Ishikawa (cell line): Measurements from ENCODE around the gene SNX27.

ENCODE experiments used
- EP300 ChIP-seq: IDR thresholded peaks from 2 replicates; pipeline ENCODE4 v1.6.1; 2012; ENCODE audit warnings: borderline replicate concordance
- RAD21 ChIP-seq: IDR thresholded peaks from 2 replicates; pipeline ENCODE4 v1.6.1; 2012; ENCODE audit warnings: low read depth
- TF ChIP-seq, protein P1 (sequence below): IDR thresholded peaks from 2 replicates; pipeline ENCODE4 v1.6.1; 2012
- TF ChIP-seq, protein P2 (sequence below): IDR thresholded peaks from 2 replicates; pipeline ENCODE4 v1.6.1; 2012; ENCODE audit warnings: low read depth, mild to moderate bottlenecking

DNA sequence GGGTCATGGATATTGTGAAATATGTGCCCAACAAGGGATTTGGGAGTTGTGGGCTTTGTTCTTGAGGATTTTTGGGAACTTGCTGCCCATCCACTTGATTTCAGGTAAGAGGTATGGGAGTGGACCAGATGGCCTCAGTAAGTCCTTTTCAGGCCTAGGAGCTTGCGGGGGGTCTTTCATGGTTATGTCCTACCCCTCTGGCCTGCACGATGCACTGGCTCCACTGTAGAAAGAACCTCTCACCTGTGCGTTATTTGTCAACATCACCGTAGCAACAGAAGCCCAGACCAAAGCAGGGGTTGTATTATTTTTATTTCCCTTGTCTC is 118.1 kb downstream of the SNX27 start:
- TF ChIP-seq RAD21 = no peak
- no peak for TF ChIP-seq EP300
- TF ChIP-seq, protein P1, sequence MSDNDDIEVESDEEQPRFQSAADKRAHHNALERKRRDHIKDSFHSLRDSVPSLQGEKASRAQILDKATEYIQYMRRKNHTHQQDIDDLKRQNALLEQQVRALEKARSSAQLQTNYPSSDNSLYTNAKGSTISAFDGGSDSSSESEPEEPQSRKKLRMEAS = no peak
- TF ChIP-seq, protein P2, sequence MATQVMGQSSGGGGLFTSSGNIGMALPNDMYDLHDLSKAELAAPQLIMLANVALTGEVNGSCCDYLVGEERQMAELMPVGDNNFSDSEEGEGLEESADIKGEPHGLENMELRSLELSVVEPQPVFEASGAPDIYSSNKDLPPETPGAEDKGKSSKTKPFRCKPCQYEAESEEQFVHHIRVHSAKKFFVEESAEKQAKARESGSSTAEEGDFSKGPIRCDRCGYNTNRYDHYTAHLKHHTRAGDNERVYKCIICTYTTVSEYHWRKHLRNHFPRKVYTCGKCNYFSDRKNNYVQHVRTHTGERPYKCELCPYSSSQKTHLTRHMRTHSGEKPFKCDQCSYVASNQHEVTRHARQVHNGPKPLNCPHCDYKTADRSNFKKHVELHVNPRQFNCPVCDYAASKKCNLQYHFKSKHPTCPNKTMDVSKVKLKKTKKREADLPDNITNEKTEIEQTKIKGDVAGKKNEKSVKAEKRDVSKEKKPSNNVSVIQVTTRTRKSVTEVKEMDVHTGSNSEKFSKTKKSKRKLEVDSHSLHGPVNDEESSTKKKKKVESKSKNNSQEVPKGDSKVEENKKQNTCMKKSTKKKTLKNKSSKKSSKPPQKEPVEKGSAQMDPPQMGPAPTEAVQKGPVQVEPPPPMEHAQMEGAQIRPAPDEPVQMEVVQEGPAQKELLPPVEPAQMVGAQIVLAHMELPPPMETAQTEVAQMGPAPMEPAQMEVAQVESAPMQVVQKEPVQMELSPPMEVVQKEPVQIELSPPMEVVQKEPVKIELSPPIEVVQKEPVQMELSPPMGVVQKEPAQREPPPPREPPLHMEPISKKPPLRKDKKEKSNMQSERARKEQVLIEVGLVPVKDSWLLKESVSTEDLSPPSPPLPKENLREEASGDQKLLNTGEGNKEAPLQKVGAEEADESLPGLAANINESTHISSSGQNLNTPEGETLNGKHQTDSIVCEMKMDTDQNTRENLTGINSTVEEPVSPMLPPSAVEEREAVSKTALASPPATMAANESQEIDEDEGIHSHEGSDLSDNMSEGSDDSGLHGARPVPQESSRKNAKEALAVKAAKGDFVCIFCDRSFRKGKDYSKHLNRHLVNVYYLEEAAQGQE = no peak
